HEK293 (cell line): ENCODE results near the gene P2RX7.

ENCODE experiments used
- FEZF1 ChIP-seq: fragments of 450-650 bp; formaldehyde crosslinking; IDR thresholded peaks from 2 replicates; pipeline ENCODE4 v1.5.1; 2016; ENCODE audit warnings: missing biosample characterization, missing genetic modification characterization
- SALL2 ChIP-seq: fragments of 450-650 bp; formaldehyde crosslinking; IDR thresholded peaks from 2 replicates; pipeline ENCODE4 v1.5.0; 2017; ENCODE audit warnings: missing biosample characterization, mild to moderate bottlenecking, missing genetic modification characterization, borderline replicate concordance
- SETDB1 ChIP-seq: IDR thresholded peaks from one replicate; pipeline ENCODE4 v1.6.1; 2017; ENCODE audit warnings: mild to moderate bottlenecking, low read length, moderate library complexity, mixed read lengths; ENCODE audit not compliant: insufficient read length
- TCF7L2 ChIP-seq: IDR thresholded peaks from 2 replicates; pipeline ENCODE4 v1.6.1; 2011; ENCODE audit warnings: low read depth, mild to moderate bottlenecking, inconsistent platforms, low read length, moderate library complexity, borderline replicate concordance
- ZBTB17 ChIP-seq: fragments of 450-650 bp; formaldehyde crosslinking; IDR thresholded peaks from 2 replicates; pipeline ENCODE4 v1.5.1; 2016; ENCODE audit warnings: missing biosample characterization, missing genetic modification characterization
- ZFP37 ChIP-seq: fragments of 450-650 bp; formaldehyde crosslinking; IDR thresholded peaks from 2 replicates; pipeline ENCODE4 v1.5.1; 2016; ENCODE audit warnings: missing biosample characterization, missing genetic modification characterization
- ZFP41 ChIP-seq: fragments of 450-650 bp; formaldehyde crosslinking; IDR thresholded peaks from 2 replicates; pipeline ENCODE4 v1.5.1; 2016; ENCODE audit warnings: missing biosample characterization, missing genetic modification characterization, borderline replicate concordance
- ZNF140 ChIP-seq: fragments of 450-650 bp; formaldehyde crosslinking; IDR thresholded peaks from 2 replicates; pipeline ENCODE4 v1.5.1; 2016; ENCODE audit warnings: missing biosample characterization, missing genetic modification characterization
- ZNF157 ChIP-seq: fragments of 450-650 bp; formaldehyde crosslinking; IDR thresholded peaks from 2 replicates; pipeline ENCODE4 v1.5.1; 2016; ENCODE audit warnings: missing biosample characterization, missing genetic modification characterization
- ZNF16 ChIP-seq: fragments of 450-650 bp; formaldehyde crosslinking; IDR thresholded peaks from 2 replicates; pipeline ENCODE4 v1.5.1; 2016; ENCODE audit warnings: low read depth, missing biosample characterization, missing genetic modification characterization
- ZNF175 ChIP-seq: fragments of 450-650 bp; formaldehyde crosslinking; IDR thresholded peaks from 2 replicates; pipeline ENCODE4 v1.5.1; 2016; ENCODE audit warnings: missing biosample characterization, missing genetic modification characterization
- ZNF239 ChIP-seq: fragments of 450-650 bp; formaldehyde crosslinking; IDR thresholded peaks from 2 replicates; pipeline ENCODE4 v1.5.1; 2016; ENCODE audit warnings: missing biosample characterization, missing genetic modification characterization
- ZNF394 ChIP-seq: fragments of 450-650 bp; formaldehyde crosslinking; IDR thresholded peaks from 2 replicates; pipeline ENCODE4 v1.5.1; 2016; ENCODE audit warnings: missing biosample characterization, missing genetic modification characterization, mild to moderate bottlenecking, moderate library complexity, borderline replicate concordance
- ZNF514 ChIP-seq: fragments of 450-650 bp; formaldehyde crosslinking; IDR thresholded peaks from 2 replicates; pipeline ENCODE4 v1.5.1; 2016; ENCODE audit warnings: missing biosample characterization, missing genetic modification characterization
- ZNF521 ChIP-seq: fragments of 450-650 bp; formaldehyde crosslinking; IDR thresholded peaks from 2 replicates; pipeline ENCODE4 v1.5.1; 2017; ENCODE audit warnings: missing biosample characterization, mild to moderate bottlenecking, missing genetic modification characterization
- ZNF549 ChIP-seq: fragments of 450-650 bp; IDR thresholded peaks from 2 replicates; pipeline ENCODE4 v1.5.1; 2018; ENCODE audit warnings: missing biosample characterization, missing genetic modification characterization, mild to moderate bottlenecking, inconsistent platforms, moderate library complexity
- ZNF585B ChIP-seq: fragments of 450-650 bp; formaldehyde crosslinking; IDR thresholded peaks from 2 replicates; pipeline ENCODE4 v1.5.1; 2016; ENCODE audit warnings: missing biosample characterization, missing genetic modification characterization
- ZNF610 ChIP-seq: fragments of 450-650 bp; formaldehyde crosslinking; IDR thresholded peaks from 2 replicates; pipeline ENCODE4 v1.5.1; 2016; ENCODE audit warnings: missing biosample characterization, missing genetic modification characterization, borderline replicate concordance
- ZNF629 ChIP-seq: fragments of 450-650 bp; formaldehyde crosslinking; IDR thresholded peaks from 2 replicates; pipeline ENCODE4 v1.5.1; 2017; ENCODE audit warnings: missing biosample characterization, missing genetic modification characterization
- ZNF654 ChIP-seq: fragments of 450-650 bp; formaldehyde crosslinking; IDR thresholded peaks from 2 replicates; pipeline ENCODE4 v1.5.1; 2016; ENCODE audit warnings: low read depth, missing biosample characterization, missing genetic modification characterization
- ZNF670 ChIP-seq: fragments of 450-650 bp; formaldehyde crosslinking; IDR thresholded peaks from 2 replicates; pipeline ENCODE4 v1.5.1; 2016; ENCODE audit warnings: missing biosample characterization, missing genetic modification characterization, low read depth
- ZNF747 ChIP-seq: fragments of 450-650 bp; formaldehyde crosslinking; IDR thresholded peaks from 2 replicates; pipeline ENCODE4 v1.5.1; 2016; ENCODE audit warnings: missing biosample characterization, missing genetic modification characterization
- ZNF76 ChIP-seq: fragments of 450-650 bp; formaldehyde crosslinking; IDR thresholded peaks from 2 replicates; pipeline ENCODE4; 2016; ENCODE audit warnings: low read depth, missing biosample characterization, missing genetic modification characterization, borderline replicate concordance
- ZNF785 ChIP-seq: fragments of 450-650 bp; formaldehyde crosslinking; IDR thresholded peaks from 2 replicates; pipeline ENCODE4 v1.5.1; 2016; ENCODE audit warnings: missing biosample characterization, missing genetic modification characterization
- ZNF792 ChIP-seq: fragments of 450-650 bp; formaldehyde crosslinking; IDR thresholded peaks from 2 replicates; pipeline ENCODE4 v1.5.1; 2016; ENCODE audit warnings: missing biosample characterization, missing genetic modification characterization
- TF ChIP-seq, protein P1 (sequence below): fragments of 450-650 bp; formaldehyde crosslinking; IDR thresholded peaks from 2 replicates; pipeline ENCODE4 v1.5.1; 2016; ENCODE audit warnings: missing biosample characterization, missing genetic modification characterization
- TF ChIP-seq, protein P2 (sequence below): fragments of 450-650 bp; formaldehyde crosslinking; IDR thresholded peaks from 2 replicates; pipeline ENCODE4 v1.5.1; 2016; ENCODE audit warnings: missing biosample characterization, missing genetic modification characterization
- TF ChIP-seq, protein P3 (sequence below): fragments of 450-650 bp; formaldehyde crosslinking; IDR thresholded peaks from 2 replicates; pipeline ENCODE4 v1.5.1; 2016; ENCODE audit warnings: missing biosample characterization, missing genetic modification characterization
- TF ChIP-seq, protein P4 (sequence below): fragments of 450-650 bp; formaldehyde crosslinking; IDR thresholded peaks from 2 replicates; pipeline ENCODE4 v1.5.1; 2016; ENCODE audit warnings: missing biosample characterization, missing genetic modification characterization, borderline replicate concordance
- TF ChIP-seq, protein P5 (sequence below): fragments of 450-650 bp; formaldehyde crosslinking; IDR thresholded peaks from 2 replicates; pipeline ENCODE4 v1.5.1; 2016; ENCODE audit warnings: missing biosample characterization, missing genetic modification characterization
- TF ChIP-seq, protein P6 (sequence below): fragments of 450-650 bp; formaldehyde crosslinking; optimal IDR thresholded peaks from 2 replicates; pipeline ENCODE3; 2016; ENCODE audit warnings: missing biosample characterization, mild to moderate bottlenecking, missing genetic modification characterization
- TF ChIP-seq, protein P7 (sequence below): fragments of 450-650 bp; formaldehyde crosslinking; IDR thresholded peaks from 2 replicates; pipeline ENCODE4 v1.5.1; 2016; ENCODE audit warnings: missing biosample characterization, missing genetic modification characterization

The P2RX7 gene

DNA sequence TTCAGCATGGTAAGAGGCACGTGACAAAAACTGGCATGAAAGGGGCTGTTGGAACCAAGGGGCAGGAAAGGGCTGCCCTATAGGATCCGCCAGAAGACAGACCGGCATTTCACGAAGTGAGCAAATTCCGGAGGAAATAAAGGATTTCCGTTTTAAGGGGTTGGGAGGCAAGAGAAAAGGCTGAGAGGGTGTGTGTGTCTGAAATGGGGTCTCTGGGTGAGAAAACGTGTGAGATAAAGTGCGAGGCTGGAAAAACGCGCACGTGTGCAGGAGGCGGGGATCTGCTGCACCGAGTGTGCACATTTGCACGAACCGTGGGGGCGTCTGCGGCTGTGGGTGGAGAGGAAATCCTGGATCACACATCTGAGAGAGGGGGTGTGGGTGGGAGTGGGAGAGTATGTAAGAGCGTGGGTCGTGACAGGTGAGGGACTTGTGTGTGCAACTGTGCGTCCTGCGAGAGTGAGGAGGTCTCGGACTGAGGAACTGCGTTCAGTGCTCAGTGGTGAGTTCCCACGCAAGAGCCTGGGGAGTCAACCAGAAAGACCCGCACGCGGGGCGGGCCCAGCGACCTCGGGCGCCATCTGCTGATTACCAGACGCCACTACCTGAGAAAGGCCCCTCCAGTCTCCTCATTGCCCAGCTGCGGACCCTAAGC, 37.0 kb upstream of the P2RX7 start (continued):
- TF ChIP-seq ZNF76 (peak; percentile 44; the same call in 1 of the 2 replicates), SETDB1 (no peak), ZBTB17 (tag by site-specific recombination) (peak; percentile 92), ZNF239 (no peak), ZNF785 (peak; percentile 86; the same call in 1 of the 2 replicates), ZNF521 (tag by site-specific recombination) (no peak), ZNF747 (tag by site-specific recombination) (no peak), TCF7L2 (no peak), ZNF157 (tag by site-specific recombination) (no peak), ZNF175 (no peak), ZFP41 (no peak), SALL2 (tag by site-specific recombination) (no peak), ZNF629 (tag by site-specific recombination) (peak; percentile 52), ZNF792 (tag by site-specific recombination) (no peak; the same call in 1 of the 2 replicates), ZNF549 (tag by site-specific recombination) (no peak), FEZF1 (tag by site-specific recombination) (peak; percentile 71), ZNF610 (no peak), ZNF670 (tag by site-specific recombination) (no peak), ZNF16 (no peak), ZNF514 (no peak), ZFP37 (tag by site-specific recombination) (peak; percentile 68; the same call in 1 of the 2 replicates), ZNF654 (tag by site-specific recombination) (peak; percentile 81), ZNF140 (tag by site-specific recombination) (no peak), ZNF394 (tag by site-specific recombination) (no peak), ZNF585B (tag by site-specific recombination) (no peak)
- TF ChIP-seq, protein P1, sequence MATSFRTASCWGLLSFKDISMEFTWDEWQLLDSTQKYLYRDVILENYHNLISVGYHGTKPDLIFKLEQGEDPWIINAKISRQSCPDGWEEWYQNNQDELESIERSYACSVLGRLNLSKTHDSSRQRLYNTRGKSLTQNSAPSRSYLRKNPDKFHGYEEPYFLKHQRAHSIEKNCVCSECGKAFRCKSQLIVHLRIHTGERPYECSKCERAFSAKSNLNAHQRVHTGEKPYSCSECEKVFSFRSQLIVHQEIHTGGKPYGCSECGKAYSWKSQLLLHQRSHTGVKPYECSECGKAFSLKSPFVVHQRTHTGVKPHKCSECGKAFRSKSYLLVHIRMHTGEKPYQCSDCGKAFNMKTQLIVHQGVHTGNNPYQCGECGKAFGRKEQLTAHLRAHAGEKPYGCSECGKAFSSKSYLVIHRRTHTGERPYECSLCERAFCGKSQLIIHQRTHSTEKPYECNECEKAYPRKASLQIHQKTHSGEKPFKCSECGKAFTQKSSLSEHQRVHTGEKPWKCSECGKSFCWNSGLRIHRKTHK (tag by site-specific recombination) = no peak
- TF ChIP-seq, protein P2, sequence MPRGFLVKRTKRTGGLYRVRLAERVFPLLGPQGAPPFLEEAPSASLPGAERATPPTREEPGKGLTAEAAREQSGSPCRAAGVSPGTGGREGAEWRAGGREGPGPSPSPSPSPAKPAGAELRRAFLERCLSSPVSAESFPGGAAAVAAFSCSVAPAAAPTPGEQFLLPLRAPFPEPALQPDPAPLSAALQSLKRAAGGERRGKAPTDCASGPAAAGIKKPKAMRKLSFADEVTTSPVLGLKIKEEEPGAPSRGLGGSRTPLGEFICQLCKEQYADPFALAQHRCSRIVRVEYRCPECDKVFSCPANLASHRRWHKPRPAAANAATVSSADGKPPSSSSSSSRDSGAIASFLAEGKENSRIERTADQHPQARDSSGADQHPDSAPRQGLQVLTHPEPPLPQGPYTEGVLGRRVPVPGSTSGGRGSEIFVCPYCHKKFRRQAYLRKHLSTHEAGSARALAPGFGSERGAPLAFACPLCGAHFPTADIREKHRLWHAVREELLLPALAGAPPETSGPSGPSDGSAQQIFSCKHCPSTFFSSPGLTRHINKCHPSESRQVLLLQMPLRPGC (tag by site-specific recombination) = no peak
- TF ChIP-seq, protein P3, sequence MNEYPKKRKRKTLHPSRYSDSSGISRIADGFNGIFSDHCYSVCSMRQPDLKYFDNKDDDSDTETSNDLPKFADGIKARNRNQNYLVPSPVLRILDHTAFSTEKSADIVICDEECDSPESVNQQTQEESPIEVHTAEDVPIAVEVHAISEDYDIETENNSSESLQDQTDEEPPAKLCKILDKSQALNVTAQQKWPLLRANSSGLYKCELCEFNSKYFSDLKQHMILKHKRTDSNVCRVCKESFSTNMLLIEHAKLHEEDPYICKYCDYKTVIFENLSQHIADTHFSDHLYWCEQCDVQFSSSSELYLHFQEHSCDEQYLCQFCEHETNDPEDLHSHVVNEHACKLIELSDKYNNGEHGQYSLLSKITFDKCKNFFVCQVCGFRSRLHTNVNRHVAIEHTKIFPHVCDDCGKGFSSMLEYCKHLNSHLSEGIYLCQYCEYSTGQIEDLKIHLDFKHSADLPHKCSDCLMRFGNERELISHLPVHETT = peak; percentile 19; the same call in 1 of the 2 replicates
- TF ChIP-seq, protein P4, sequence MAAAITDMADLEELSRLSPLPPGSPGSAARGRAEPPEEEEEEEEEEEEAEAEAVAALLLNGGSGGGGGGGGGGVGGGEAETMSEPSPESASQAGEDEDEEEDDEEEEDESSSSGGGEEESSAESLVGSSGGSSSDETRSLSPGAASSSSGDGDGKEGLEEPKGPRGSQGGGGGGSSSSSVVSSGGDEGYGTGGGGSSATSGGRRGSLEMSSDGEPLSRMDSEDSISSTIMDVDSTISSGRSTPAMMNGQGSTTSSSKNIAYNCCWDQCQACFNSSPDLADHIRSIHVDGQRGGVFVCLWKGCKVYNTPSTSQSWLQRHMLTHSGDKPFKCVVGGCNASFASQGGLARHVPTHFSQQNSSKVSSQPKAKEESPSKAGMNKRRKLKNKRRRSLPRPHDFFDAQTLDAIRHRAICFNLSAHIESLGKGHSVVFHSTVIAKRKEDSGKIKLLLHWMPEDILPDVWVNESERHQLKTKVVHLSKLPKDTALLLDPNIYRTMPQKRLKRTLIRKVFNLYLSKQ (tag by site-specific recombination) = no peak
- TF ChIP-seq, protein P5, sequence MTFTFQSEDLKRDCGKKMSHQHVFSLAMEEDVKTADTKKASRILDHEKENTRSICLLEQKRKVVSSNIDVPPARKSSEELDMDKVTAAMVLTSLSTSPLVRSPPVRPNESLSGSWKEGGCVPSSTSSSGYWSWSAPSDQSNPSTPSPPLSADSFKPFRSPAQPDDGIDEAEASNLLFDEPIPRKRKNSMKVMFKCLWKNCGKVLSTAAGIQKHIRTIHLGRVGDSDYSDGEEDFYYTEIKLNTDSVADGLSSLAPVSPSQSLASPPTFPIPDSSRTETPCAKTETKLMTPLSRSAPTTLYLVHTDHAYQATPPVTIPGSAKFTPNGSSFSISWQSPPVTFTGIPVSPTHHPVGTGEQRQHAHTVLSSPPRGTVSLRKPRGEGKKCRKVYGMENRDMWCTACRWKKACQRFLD (tag by site-specific recombination) = no peak
- TF ChIP-seq, protein P6, sequence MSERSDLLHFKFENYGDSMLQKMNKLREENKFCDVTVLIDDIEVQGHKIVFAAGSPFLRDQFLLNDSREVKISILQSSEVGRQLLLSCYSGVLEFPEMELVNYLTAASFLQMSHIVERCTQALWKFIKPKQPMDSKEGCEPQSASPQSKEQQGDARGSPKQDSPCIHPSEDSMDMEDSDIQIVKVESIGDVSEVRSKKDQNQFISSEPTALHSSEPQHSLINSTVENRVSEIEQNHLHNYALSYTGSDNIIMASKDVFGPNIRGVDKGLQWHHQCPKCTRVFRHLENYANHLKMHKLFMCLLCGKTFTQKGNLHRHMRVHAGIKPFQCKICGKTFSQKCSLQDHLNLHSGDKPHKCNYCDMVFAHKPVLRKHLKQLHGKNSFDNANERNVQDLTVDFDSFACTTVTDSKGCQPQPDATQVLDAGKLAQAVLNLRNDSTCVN (tag by site-specific recombination) = peak; percentile 32
- TF ChIP-seq, protein P7, sequence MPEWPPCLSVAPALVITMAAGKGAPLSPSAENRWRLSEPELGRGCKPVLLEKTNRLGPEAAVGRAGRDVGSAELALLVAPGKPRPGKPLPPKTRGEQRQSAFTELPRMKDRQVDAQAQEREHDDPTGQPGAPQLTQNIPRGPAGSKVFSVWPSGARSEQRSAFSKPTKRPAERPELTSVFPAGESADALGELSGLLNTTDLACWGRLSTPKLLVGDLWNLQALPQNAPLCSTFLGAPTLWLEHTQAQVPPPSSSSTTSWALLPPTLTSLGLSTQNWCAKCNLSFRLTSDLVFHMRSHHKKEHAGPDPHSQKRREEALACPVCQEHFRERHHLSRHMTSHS (tag by site-specific recombination) = no peak
